ENCODE results near the gene WDR33. TPM values are rescaled to one million over a fixed set of nuclear protein-coding genes. Genes with fewer than 3 reads are reported as not detected.

Gene WDR33
- total and polyA plus RNA-seq, 2 of the 13 experiments (the other 11 are each of a cell fraction or from before 2014, with no cell fraction given): 54.9 to 78.2 TPM

- POLR2A ChIA-PET: no interaction called here
- DNase-seq (ENCODE audit: low spot score): peak; percentile 30
Observed at GRCh38 chr2:127770973-127771735, 39.8 kb downstream of the WDR33 start.

More at GRCh38 chr2:127770973-127771735, 39.8 kb downstream of the WDR33 start:
- no TSS peak for BruUV-seq (replicated peaks)
- Histone ChIP-seq H3K27ac (ENCODE audit: extremely low read length, insufficient read depth, low read length) (no peak overlapping the region), H3K36me3 (replicated peaks in 1 of 2; ENCODE audit: control insufficient read depth in 1 of 2, insufficient read depth in 2 of 2, low read length in 2 of 2) (peaks cover 6 to 40% of the 10 kb centered on the region in 2 experiments), H3K9ac (ENCODE audit: insufficient read depth, low read depth, low read length) (no peak overlapping the region), H2AFZ (ENCODE audit: low read length) (no peak overlapping the region), H3K9me3 (ENCODE audit: low read length) (no peaks in the 10 kb centered on the region), H3K79me2 (ENCODE audit: insufficient read depth, low read length) (peaks cover 57% of the 10 kb centered on the region), H3K4me3 (replicated peaks in 1 of 3; ENCODE audit: insufficient read depth in 1 of 3, low read depth in 2 of 3, low read length in 3 of 3) (no peak overlapping the region), H3K4me2 (ENCODE audit: low read depth, low read length) (no peak overlapping the region), H4K20me1 (ENCODE audit: insufficient read depth, low read length) (peaks cover 33% of the 10 kb centered on the region), H3K4me1 (ENCODE audit: insufficient read depth, low read length) (peaks cover 10% of the 10 kb centered on the region), H3K27me3 (ENCODE audit: control insufficient read depth in 1 of 2, insufficient read depth in 2 of 2, low read length in 2 of 2) (no peaks in the 10 kb centered on the region)
- FAIRE-seq (no peak), ATAC-seq (no peak)
- CTCF ChIA-PET (ENCODE audit: low intra/inter-chr PET ratio, low total read pairs): no interaction called here
- in situ Hi-C loops (cut with HindIII; ENCODE audit: extremely low pct_ligation_motif_present, low pct_unique_long_range_greater_than_20kb): no loop called here
- 95% methylated on average over 9 of the region's 9 CpGs for WGBS (ENCODE audit: low lambda C conversion rate)
- intact Hi-C loops (cut with micrococcal nuclease; ENCODE audit: unreplicated experiment): no loop called here
- TF ChIP-seq PRDM15 (CRISPR knock-in tag; IDR thresholded peaks at IDR 0.05): no peak
- TF ChIP-seq FOSL2 (CRISPR knock-in tag; IDR thresholded peaks at IDR 0.05): 0 out of 2 replicates have a peak, but pooled peaks have one; percentile 12
- peak; percentile 25; the same call in 1 of the 2 replicates for TF ChIP-seq CEBPB (IDR thresholded peaks at IDR 0.05; ENCODE audit: borderline replicate concordance, low read depth, low read length)
